GM21717 (cell line): Measurements from ENCODE around the gene ASB2.

ENCODE experiments used
- ATAC-seq: cut with Tn5 transposase; IDR thresholded peaks from one replicate; pipeline ENCODE4 v1.9.1; 2021; ENCODE audit warnings: mild to moderate bottlenecking, moderate library complexity; ENCODE audit not compliant: unreplicated experiment

The ASB2 gene, protein sequence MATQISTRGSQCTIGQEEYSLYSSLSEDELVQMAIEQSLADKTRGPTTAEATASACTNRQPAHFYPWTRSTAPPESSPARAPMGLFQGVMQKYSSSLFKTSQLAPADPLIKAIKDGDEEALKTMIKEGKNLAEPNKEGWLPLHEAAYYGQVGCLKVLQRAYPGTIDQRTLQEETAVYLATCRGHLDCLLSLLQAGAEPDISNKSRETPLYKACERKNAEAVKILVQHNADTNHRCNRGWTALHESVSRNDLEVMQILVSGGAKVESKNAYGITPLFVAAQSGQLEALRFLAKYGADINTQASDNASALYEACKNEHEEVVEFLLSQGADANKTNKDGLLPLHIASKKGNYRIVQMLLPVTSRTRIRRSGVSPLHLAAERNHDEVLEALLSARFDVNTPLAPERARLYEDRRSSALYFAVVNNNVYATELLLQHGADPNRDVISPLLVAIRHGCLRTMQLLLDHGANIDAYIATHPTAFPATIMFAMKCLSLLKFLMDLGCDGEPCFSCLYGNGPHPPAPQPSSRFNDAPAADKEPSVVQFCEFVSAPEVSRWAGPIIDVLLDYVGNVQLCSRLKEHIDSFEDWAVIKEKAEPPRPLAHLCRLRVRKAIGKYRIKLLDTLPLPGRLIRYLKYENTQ

DNA sequence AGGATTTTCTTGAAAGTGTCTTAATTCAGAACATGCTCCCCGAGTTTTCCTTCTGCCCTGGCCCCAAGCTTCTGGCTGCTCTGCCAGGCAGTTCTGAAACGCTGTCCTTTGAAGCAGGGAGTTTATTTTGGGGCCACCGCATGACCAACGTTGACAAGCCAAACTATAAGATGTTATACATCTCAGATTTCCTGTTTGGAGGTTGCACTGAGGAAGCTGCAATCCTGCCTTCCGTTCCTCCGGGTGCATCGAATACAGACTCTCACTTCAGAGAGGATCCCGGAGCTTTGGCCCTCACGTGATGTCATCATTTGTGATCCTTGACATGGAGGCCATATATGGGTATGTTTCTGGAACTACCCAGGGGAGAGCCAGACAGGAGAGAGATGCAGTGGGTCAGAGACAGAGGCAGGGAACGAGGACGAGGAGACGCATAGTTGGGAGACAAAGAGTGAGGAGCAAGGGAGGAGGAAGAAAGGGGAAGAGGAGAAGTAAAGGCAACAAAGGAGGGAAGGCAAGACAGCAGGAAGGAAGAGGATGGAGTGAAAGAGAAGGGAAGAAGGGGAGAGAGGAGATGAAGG lies at the start of gene ASB2:
ASB2 (minus strand) TSS at position 94 of the 581 bp plus-strand sequence. CDS start 12,031 bp downstream, outside the sequence.
- ATAC-seq: peak; percentile 19

DNA sequence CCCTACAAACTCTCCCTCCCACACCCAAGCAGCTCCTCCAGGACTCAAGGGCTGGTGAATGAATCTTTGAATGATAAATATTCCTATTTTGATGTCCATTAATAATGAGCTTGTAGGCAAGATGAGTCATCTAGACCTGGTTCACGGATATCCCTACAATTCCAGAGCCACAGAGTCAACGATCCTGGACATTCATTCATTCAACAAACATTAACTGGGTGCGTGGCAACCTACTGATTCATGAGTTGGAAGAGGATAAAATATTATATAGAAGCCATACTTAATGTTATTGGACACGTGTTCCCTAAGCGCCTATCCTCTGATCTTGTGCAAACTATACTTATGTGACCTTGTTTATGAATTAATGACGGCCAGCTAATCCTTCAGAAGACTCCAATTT lies 49.4 kb upstream of the ASB2 start:
- no peak for ATAC-seq

DNA sequence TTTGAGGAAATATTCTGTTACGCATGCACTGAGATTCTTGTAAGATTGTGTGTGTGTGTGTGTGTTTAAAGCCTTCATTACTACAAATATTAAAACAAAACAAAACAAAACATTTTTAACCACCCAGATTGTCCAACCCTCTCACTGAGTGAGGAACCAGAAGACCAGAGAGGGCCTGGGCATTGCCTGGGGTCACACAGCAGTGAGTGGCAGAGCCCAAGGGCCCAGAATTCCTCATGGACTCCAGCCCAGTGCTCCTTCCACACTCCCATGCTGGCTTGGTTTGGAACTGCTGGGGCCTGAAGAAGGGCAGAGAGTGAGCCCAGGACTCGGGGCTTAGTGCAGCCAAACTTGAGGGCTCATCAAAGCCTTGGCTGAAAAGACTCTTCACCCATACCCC lies 48.2 kb upstream of the ASB2 start:
- ATAC-seq: no peak

DNA sequence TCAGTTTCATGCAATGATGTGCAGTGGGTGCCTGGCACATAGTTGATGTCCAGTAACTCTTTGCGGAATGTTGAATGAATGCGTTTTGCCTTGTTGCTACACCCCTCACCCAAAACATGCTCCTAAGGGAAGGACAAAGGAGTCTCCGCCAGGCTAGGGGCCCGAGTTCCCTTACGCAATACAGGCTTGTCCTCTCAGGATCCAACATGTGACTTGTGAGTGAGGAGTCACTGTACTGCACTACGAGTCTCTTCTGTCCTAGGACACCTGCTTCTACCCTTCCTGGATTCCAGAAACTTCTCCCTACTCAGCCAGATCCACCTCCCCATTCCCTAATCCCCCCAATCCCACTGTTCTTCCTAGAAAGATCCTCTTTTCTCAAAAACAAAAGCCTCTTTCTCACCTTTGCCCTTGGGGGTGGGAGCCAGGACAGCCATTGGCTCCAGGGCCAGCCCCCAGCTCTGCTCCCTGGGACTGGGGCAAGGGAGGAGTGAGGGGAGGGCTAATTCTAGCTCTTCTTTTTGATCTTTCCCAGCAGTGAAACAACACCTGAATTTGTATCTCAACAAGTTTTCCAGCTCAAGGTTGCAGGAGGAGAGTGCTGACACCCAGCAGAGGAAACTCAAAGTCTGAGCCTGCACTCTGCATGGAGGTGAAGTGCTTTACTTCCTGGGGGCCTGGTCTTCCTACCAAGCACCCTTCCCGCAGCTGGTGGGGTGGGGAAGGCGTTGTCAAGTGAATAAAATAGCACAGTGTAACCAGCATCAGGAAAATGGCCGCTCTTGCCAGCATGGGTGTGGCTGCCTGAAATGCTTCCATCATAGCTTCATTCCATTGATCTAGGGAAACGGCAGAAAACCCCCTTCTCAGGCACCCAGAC lies 46.4 kb upstream of the ASB2 start:
- ATAC-seq: no peak

DNA sequence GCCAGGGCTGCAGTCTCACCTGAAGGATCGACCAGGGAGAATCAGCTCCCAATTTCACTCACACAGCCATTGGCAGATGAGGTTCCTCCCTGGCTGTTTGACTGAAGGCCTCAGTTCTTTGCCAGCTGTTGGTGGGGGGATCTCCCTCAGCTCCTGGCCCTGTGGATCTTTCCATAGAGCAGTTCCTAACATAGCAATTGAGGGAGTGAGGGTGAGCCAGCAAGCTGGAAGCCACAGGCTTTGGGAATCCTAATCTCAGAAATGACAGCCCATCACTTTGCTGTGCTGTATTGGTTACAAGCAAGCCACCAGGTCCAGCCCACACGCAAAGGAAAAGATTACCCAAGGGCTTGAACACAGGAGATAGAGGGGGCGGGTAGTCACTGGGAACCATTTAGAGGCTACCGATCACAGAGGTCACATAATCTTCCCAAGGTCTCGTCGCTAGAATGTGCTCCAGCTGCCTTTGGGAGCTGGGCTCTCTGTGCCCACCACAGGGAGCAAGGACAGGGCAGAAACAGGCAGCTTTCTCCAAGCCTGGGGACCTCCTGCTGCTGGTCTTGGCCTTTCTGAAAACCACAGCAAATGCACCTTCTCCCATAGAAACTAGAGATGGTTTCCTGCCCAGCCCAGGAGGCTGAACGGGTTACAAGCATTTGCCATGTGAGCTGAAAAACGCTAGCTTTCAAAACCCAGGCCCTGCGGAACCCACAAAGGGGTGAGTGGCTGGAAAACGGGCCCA lies 45.2 kb upstream of the ASB2 start:
- no peak for ATAC-seq

DNA sequence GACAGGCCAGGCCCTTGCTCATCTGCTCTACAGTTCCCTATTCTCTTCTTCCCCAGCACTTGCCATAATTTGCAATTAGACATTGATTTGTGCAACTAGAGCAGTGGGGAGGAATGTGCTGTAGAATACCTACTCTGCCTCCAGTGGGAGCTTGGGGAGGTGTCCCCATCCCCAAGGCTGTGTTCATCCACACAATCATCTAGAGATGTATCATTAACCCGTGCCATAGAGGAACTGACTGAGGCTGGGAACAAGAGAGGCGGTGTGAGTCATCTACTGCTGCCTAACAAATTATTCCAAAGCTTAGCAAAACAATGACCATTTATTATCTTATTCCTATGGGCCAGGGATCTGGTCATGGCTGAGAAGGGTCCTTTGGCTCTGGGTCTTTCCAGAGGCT lies 44.6 kb upstream of the ASB2 start:
- no peak for ATAC-seq

DNA sequence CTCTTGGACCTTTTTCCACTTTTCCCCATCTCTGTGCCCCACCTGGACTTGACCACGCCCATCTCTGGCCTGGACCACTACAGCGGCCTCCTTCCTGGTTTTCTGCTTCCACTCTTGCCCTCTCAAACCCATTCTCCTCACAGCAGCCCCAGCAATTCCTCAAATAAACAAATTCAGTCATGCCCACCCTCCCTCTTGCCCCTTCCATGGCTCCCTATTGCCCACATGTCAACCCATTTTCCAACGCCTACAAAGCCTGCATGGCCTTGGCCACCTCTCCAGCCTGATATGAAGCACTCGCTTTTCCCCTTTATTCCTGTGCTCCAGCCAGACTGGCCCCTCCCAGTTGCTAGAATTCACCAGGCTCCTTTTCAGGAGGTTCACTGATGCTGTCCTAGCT lies 43.9 kb upstream of the ASB2 start:
- ATAC-seq: no peak

DNA sequence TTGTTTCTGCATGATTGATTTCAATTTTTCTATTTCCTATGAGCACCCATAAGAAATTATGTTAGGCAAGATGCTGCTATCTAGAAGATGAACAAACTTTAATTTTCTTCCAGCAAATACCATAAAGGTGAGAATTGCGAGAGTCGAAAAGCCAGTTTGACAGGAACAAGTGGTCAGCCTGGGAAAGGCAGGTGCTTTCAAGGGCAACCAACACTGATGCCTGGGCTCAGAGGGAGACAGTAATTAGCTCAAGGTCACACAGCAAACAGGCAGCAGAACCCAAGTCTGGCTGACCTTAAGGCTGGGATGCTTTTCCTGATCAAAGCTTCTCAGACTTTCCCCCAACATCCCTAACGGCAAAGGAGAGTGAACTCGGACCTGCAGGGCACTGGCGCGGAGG lies 43.0 kb upstream of the ASB2 start:
- no peak for ATAC-seq

DNA sequence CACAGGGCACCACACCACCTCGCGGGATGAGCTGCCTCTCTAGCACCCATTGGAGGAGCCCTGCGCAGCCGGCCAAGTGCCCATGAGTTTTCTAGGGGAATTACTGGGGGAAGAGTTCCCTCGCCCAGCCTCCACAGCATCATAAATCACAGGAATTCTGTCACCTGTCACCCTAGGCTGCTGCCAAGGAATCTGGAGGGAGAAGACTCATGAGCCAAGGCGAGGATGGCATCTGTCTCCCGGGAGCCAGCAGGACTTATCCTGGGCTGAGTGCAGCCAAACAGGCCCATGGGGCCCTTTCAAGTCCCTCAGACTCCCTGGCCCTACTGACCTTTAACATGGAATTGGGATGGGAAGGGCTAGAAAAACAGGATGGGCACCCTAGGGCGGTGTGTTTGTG lies 41.9 kb upstream of the ASB2 start:
- ATAC-seq: no peak

DNA sequence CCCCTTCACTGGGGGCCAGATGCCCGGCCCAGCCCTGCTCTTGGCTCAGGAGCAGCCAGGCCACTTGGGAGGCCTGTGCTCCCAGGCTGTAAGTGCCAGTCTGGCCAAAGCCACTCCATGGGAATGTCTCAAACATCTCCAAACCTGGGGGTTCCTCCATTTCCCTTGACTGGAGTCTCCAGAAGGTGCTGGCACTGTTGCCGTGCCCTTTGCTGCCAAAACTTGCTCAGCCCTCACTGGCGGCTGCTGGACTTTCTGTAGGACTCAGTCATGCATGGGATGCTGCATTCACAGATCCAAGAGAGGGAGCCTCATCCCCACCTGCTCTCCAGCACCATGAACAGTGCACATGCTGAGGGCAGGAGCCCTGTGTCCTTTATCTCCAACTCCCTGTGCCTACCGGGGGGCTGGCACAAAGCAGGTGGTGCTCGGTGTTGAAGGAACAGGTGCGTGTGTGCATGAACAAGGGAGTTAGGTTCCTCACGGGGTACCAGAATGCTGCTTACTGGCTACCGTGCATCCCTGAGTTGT lies 40.1 kb upstream of the ASB2 start:
- ATAC-seq: no peak

DNA sequence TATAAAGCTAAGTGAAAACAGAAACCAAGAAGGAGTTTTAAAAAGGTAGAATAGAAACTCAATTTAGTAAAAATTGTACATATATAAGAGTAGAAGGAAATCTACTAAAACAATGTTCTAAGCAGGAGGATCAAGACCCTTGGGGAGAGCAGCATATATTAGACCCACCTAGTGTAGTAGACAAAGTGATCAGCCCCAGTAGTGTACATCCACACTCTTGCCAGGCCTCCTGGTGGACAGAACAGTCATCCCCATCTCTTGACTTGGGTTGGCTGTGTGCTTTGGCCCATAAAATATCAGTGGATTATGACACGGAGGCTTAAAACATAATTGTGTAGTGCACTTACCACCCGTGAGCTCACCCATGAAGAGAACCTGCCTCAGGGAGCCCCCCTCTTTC lies 38.9 kb upstream of the ASB2 start:
- ATAC-seq: no peak

DNA sequence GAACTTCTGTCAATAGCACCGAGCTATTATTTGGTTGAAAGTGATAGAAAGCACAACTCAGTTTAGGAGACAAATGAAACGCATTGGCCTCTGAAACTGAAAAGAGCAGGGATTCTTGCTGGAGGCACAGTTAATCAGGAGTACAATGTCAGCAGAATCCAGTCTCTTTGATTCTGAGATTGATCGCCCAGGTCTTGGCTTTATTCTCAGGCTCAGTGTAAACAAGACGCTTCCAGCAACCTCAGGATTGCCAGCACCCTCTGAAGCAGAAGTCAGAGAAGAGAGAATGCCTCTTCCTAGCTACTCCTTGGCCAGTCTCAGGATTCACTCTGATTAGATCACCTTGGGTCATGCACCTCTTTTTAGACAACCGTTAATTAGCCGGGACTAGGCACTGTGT lies 38.0 kb upstream of the ASB2 start:
- ATAC-seq: no peak

DNA sequence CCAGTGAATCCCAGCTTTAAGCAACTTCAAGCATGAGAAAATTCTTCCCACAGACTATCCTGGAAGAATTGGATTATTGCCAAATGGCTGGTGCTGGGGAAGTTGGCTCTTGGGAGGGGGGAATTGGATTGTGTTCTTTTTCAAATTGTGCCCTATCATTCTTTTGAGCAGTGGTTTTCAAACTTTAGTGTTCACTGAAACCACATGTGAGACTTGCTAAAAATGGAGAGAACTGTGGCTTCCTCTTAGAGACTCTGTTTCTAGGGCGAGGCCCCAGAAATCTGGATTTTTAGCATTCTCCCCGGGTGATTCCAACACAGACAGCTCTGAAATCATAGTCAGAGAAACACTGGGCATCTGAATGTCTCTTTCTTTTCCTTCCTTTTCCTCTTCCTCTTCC lies 35.4 kb upstream of the ASB2 start:
- no peak for ATAC-seq

DNA sequence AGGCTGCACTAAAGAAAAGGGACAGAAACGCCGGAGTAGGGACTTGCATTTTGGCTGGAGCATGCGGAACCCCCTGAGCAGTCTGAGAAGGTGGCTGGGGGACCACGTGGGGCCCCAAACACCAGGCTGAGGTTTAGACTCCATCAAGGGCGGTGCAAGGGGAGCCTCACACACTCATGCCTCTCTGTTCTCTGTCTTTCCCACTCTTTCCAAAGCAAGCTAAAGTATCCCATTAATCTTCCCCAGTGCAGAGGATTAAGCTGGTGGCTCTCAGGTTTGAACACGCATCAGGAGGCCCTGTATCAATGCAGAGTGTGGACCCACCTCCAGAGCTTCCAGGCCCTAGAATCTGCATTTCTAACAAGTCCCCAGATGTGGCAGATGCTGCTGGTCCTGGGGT lies 34.3 kb upstream of the ASB2 start:
- ATAC-seq: no peak

DNA sequence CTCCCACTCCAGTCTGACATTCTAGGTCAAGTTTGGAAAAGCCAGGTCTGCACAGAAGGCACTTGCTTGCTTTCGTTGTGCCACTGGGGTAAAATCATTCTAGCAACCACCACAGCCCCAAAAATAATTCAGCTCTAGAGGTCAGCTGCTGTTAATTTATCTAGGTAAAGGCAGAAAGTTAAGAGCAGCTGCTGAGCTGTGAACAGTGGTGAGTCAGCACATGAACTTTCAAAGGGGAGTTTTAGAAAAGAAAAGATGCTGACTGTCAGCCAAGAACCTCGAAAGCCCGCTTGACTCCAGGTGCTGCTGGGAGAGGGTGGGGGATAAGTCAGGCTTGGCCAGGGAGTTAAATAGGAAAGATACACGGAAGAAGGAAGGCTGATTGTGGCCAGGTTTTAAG lies 33.4 kb upstream of the ASB2 start:
- ATAC-seq: peak; percentile 51

DNA sequence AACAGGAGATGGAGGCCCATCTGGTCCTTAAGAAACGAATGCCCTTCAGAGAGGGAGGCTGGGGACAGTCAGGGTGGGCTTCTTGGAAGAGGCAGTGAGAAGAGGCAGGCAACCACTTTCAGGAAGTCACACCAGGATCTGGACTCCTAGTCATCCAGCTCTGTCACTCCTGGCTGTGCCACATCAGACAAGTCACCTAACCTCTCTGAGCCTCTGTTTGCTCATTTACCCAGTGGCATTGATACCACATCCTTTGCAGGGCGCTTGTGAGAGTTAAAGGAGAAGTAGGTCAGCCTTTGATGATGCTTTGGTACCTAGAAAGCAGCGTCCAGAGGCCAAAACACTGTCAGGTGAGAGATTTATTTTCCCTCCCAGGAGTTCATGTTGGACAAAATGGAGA lies 31.9 kb upstream of the ASB2 start:
- no peak for ATAC-seq

DNA sequence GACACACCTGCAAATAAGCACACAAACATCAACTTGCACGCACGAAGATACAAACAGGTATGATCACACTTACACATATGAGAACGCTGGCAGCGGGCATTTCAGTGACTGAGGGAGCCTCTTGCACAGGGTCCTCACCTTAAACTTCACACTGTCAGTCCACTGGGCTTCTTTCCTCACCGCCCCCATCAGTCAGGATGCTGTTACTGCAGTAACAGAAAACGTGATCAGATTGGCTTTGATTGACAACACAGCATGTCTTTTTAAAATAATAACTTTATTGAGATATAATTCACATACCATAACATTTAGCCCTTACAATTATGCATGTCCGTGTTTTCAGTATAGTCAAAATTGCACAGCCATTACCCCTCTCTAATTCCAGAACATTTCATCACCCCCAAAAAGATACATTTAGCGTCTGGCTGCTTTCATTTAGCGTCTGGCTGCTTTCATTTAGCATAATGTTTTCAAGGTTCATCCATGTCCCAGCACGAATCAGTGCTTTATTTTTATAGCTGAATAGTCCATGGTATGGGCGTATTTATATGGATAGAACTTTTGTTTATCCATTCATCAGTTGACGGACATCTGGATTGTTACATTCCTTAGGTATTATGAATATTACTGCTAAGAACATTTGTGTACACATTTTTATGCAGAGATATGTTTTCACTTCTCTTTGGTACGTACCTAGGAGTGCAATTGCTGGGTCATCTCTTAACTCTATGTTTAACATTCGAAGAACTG lies 29.1 kb upstream of the ASB2 start:
- ATAC-seq: no peak

DNA sequence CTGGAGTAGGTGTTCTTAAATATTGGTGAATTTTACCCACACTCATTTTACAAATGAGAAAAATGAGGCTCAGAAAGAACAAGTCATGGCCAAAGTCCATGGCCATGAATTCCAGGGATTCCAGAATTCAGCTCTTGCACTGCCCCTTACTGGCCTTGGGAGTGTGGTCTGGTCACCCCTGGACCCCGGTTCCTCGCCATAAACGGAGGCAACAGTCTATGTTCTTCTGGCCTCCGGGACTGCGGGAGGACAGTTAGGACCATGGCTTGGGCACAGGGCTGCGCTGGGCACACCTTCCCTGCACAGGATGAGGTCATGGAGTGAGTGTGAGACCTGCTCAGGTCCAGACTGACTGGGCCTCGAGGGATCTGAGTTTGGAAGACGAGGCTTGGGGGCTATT lies 27.6 kb upstream of the ASB2 start:
- no peak for ATAC-seq

DNA sequence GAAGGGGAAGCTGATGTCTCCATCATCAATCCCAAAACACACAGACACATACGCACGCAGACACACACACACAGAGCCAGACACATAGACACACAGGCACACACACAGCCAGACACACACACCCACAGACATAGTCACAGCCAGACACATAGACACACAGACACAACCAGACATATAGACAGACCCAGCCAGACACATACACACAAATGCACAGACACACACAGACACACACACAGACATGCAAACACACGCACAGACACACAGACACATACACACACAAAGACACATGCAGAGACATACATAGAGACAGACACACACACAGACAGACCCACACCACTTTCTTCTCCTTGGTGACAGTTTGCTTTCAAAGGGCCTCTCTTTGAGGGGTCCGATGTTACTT lies 27.0 kb upstream of the ASB2 start:
- ATAC-seq: no peak
